GM12872 (cell line): Measurements from ENCODE around the gene DET1.

Experiments
- TF ChIP-seq, protein P1 (sequence below): IDR thresholded peaks from 3 replicates; pipeline ENCODE4 v1.5.1; 2011; ENCODE audit warnings: low read depth, mild to moderate bottlenecking, low read length, moderate library complexity; ENCODE audit not compliant: insufficient read depth

Gene DET1

GRCh38 chr15:88512078-88512477 lies 34.4 kb downstream of the DET1 start:
- TF ChIP-seq, protein P1, sequence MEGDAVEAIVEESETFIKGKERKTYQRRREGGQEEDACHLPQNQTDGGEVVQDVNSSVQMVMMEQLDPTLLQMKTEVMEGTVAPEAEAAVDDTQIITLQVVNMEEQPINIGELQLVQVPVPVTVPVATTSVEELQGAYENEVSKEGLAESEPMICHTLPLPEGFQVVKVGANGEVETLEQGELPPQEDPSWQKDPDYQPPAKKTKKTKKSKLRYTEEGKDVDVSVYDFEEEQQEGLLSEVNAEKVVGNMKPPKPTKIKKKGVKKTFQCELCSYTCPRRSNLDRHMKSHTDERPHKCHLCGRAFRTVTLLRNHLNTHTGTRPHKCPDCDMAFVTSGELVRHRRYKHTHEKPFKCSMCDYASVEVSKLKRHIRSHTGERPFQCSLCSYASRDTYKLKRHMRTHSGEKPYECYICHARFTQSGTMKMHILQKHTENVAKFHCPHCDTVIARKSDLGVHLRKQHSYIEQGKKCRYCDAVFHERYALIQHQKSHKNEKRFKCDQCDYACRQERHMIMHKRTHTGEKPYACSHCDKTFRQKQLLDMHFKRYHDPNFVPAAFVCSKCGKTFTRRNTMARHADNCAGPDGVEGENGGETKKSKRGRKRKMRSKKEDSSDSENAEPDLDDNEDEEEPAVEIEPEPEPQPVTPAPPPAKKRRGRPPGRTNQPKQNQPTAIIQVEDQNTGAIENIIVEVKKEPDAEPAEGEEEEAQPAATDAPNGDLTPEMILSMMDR = no peak

- TF ChIP-seq, protein P1 = no peak
Measured at GRCh38 chr15:88511161-88511560, 35.3 kb downstream of the DET1 start.

DNA sequence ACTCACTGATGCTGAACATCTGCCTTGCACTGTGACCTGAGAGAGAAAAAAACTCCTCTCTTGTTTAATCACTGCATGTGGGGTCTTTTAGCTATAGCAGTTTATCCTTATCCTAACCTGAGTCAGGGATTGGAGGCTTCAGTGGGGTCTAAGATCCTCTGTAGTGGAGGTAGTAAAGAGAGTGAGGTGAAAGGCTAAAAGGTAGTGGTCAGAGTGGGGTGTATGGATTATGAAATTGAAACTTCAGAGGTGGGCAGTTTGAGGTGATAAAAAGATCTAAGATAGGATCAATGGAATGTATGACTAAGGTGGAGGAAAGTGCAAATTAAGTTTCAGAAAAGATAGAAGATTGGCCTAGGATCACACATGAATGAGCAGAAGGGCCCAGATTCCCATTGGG lies 36.5 kb downstream of the DET1 start:
- TF ChIP-seq, protein P1 = no peak

GRCh38 chr15:88509321-88509720 lies 37.2 kb downstream of the DET1 start:
- TF ChIP-seq, protein P1 = no peak

DNA sequence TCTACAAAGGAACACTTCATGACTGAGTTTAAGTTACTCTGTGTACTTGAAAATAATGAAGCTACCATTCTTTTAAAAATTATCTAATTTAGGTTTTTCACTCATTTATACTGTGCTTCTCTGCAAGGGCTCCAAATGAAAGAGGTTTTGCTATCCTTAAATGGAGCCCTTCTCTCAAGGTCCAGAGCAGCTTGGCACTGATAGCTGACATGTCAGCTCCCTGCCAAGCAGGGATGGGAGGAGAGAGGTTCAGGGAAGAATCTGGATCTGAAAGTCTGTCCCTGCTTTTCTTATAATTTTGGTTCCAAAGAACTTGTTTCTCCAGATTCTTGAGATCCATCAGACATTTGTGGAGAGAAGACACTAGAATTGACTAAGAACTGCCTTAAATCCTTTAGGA lies 39.9 kb downstream of the DET1 start:
- TF ChIP-seq, protein P1 = no peak

- TF ChIP-seq, protein P1 = no peak
Measured at GRCh38 chr15:88505721-88506120, 40.8 kb downstream of the DET1 start.

GRCh38 chr15:88504445-88504844 lies 42.0 kb downstream of the DET1 start:
- TF ChIP-seq, protein P1 = no peak

DNA sequence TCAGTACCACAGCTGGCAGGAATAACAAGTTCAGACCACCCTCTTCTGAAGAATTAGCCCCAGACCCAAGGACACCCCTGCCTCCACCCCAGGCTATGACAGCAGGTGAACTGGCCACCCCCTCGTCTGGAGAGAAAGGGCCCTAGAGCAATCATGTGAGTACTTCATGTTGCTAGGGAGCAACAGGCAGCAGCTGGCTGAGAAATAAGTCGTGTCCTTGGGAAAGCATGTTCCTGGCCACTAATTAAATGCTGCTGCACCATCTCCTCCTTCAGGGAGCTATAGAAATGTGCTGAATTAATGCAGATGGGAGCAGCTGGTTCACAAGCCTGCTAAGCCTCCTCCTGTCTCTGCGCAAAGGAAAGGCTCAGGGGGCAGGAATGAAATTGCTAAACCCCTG lies 47.5 kb downstream of the DET1 start:
- TF ChIP-seq, protein P1 = no peak
